Liver (tissue), 3 donors: ENCODE data around the gene SLC35F4.

Source experiments
- EGR1 ChIP-seq, 2 donors: IDR thresholded peaks; 2 replicates each; pipeline ENCODE4 v1.6.1; 2016 to 2018; ENCODE audit warnings: antibody characterized with exemption in 2 of 2, low read depth in 2 of 2
- JUND ChIP-seq, 2 donors: IDR thresholded peaks; 2 replicates each; pipeline ENCODE4 v1.6.1; 2016; ENCODE audit warnings: antibody characterized with exemption in 2 of 2
- RXRA ChIP-seq, 2 donors: IDR thresholded peaks; 2 replicates each; pipeline ENCODE4 v1.6.1; 2017 to 2018; ENCODE audit warnings: antibody characterized with exemption in 2 of 2, mild to moderate bottlenecking in 1 of 2
- TAF1 ChIP-seq: conservative IDR thresholded peaks from 2 replicates; pipeline ENCODE4 v1.6.1; 2016; ENCODE audit warnings: antibody characterized with exemption, mild to moderate bottlenecking
- TF ChIP-seq, protein P1 (sequence below): fragments of 150-350 bp; IDR thresholded peaks from 2 replicates; pipeline ENCODE4 v1.5.1; 2017; ENCODE audit warnings: improper control_type of control experiment, low read depth, low read length; ENCODE audit not compliant: missing input control
- TF ChIP-seq, protein P2 (sequence below): IDR thresholded peaks from 2 replicates; pipeline ENCODE4 v1.6.1; 2016; ENCODE audit warnings: antibody characterized with exemption
- TF ChIP-seq, protein P3 (sequence below): IDR thresholded peaks from 2 replicates; pipeline ENCODE4 v1.6.1; 2016; ENCODE audit warnings: antibody characterized with exemption
- donor health status: healthy.
- donor health status: healthy.

DNA sequence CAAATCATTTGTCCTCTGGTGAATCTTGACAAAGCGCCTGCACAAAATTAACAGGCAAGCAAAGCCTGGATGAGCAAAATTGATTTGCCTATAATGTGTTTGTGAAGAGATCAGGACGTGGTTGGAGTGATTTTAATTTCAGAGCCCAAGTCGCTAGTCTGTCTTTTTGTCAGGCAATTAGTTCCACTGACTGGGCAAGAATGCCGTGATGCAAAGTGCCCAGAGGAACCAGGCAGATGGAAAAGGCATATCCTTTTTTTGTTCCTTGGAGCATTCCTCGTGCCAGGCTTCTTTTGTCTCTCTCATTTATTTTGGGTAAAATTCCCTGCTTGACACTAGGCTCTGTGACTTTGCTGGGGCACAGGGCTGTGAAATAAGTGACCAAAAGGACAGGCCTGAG lies 306.3 kb downstream of the SLC35F4 start:
- TF ChIP-seq JUND (IDR thresholded peaks at IDR 0.05) (no peak), EGR1 (IDR thresholded peaks at IDR 0.05; ENCODE audit: low read depth in 2 of 2) (no peak), TAF1 (no peak), RXRA (IDR thresholded peaks at IDR 0.05) (no peak)
- TF ChIP-seq, protein P1, sequence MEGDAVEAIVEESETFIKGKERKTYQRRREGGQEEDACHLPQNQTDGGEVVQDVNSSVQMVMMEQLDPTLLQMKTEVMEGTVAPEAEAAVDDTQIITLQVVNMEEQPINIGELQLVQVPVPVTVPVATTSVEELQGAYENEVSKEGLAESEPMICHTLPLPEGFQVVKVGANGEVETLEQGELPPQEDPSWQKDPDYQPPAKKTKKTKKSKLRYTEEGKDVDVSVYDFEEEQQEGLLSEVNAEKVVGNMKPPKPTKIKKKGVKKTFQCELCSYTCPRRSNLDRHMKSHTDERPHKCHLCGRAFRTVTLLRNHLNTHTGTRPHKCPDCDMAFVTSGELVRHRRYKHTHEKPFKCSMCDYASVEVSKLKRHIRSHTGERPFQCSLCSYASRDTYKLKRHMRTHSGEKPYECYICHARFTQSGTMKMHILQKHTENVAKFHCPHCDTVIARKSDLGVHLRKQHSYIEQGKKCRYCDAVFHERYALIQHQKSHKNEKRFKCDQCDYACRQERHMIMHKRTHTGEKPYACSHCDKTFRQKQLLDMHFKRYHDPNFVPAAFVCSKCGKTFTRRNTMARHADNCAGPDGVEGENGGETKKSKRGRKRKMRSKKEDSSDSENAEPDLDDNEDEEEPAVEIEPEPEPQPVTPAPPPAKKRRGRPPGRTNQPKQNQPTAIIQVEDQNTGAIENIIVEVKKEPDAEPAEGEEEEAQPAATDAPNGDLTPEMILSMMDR = no peak
- TF ChIP-seq, protein P2, sequence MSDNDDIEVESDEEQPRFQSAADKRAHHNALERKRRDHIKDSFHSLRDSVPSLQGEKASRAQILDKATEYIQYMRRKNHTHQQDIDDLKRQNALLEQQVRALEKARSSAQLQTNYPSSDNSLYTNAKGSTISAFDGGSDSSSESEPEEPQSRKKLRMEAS = no peak
- TF ChIP-seq, protein P3, sequence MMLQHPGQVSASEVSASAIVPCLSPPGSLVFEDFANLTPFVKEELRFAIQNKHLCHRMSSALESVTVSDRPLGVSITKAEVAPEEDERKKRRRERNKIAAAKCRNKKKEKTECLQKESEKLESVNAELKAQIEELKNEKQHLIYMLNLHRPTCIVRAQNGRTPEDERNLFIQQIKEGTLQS = no peak
